COR-L47 (cell line): ENCODE results near the gene UNC13B.
"Not testable (repeated sequence)": the region's sequence is repeated elsewhere in the genome, so short reads cannot be mapped to it uniquely, and the experiment has no call there.

Experiments
- DNase-seq: peaks from one replicate; lab custom pipeline; 2025; lab: John Stamatoyannopoulos, UW

Gene UNC13B

GRCh38 chr9:35380039-35380438 lies 218.2 kb downstream of the UNC13B start:
- DNase-seq, result no peak

GRCh38 chr9:35380619-35381018 lies 218.8 kb downstream of the UNC13B start:
- DNase-seq, result no peak

- DNase-seq, result no peak
These were observed 223.2 kb downstream of the UNC13B start for GRCh38 chr9:35385042-35385441.

GRCh38 chr9:35395076-35395705 lies 233.4 kb downstream of the UNC13B start:
- no peak for DNase-seq

- no peak for DNase-seq
These were observed 233.9 kb downstream of the UNC13B start for GRCh38 chr9:35395706-35396101.

- DNase-seq, result no peak
These were observed 234.9 kb downstream of the UNC13B start for GRCh38 chr9:35396560-35397215.

- DNase-seq, result no peak
These were observed 235.4 kb downstream of the UNC13B start for GRCh38 chr9:35397216-35397698.

- no peak for DNase-seq
These were observed 236.1 kb downstream of the UNC13B start for GRCh38 chr9:35397923-35398322.

- no peak for DNase-seq
These were observed 237.0 kb downstream of the UNC13B start for GRCh38 chr9:35398651-35399335.

GRCh38 chr9:35404865-35405264 lies 243.1 kb downstream of the UNC13B start:
- no peak for DNase-seq

- DNase-seq, result no peak
These were observed 244.6 kb downstream of the UNC13B start for GRCh38 chr9:35406183-35406959.

GRCh38 chr9:35407846-35408245 lies 246.0 kb downstream of the UNC13B start:
- DNase-seq, result no peak

GRCh38 chr9:35409434-35409833 lies 247.6 kb downstream of the UNC13B start:
- not testable (repeated sequence) for DNase-seq

GRCh38 chr9:35414889-35415288 lies 253.1 kb downstream of the UNC13B start:
- DNase-seq, result no peak

GRCh38 chr9:35415402-35416097 lies 253.7 kb downstream of the UNC13B start:
- DNase-seq, result no peak

GRCh38 chr9:35416098-35416427 lies 254.3 kb downstream of the UNC13B start:
- no peak for DNase-seq

- DNase-seq, result no peak
These were observed 260.5 kb downstream of the UNC13B start for GRCh38 chr9:35422346-35422745.

- no peak for DNase-seq
These were observed 260.9 kb downstream of the UNC13B start for GRCh38 chr9:35422753-35423152.

GRCh38 chr9:35423499-35423898 lies 261.7 kb downstream of the UNC13B start:
- DNase-seq, result no peak

GRCh38 chr9:35424356-35425352 lies 262.8 kb downstream of the UNC13B start:
- no peak for DNase-seq

- no peak for DNase-seq
These were observed 264.8 kb downstream of the UNC13B start for GRCh38 chr9:35426627-35427026.
